GM12891 (cell line): Measurements from ENCODE around the gene SAXO2.
"Not testable (repeated sequence)": the region's sequence is repeated elsewhere in the genome, so short reads cannot be mapped to it uniquely, and the experiment has no call there.

ENCODE experiments used
- PAX5 ChIP-seq: IDR thresholded peaks from 2 replicates; pipeline ENCODE4 v1.6.1; 2011; ENCODE audit warnings: low read length, moderate library complexity, mild to moderate bottlenecking; ENCODE audit not compliant: insufficient read depth, severe bottlenecking
- POLR2A ChIP-seq: IDR thresholded peaks from 2 replicates; pipeline ENCODE4 v1.6.1; 2011; ENCODE audit warnings: low read depth, low read length, control low read depth
- POLR2AphosphoS5 ChIP-seq: IDR thresholded peaks from 2 replicates; pipeline ENCODE4 v1.6.1; 2011; ENCODE audit warnings: low read depth, low read length, control low read depth
- POU2F2 ChIP-seq: IDR thresholded peaks from 2 replicates; pipeline ENCODE4 v1.6.1; 2011; ENCODE audit warnings: low read depth, mild to moderate bottlenecking, control low read depth, low read length, moderate library complexity
- TAF1 ChIP-seq: IDR thresholded peaks from 2 replicates; pipeline ENCODE4 v1.6.1; 2011; ENCODE audit warnings: low read depth, low read length, control low read depth

GRCh38 chr15:82330921-82331320, 68.3 kb downstream of the SAXO2 start:
- not testable (repeated sequence) for TF ChIP-seq POLR2A, POLR2AphosphoS5, TAF1, POU2F2, PAX5
